Endothelial cell of umbilical vein (primary cell): Measurements from ENCODE around the gene CTU2. TPM values are rescaled to one million over a fixed set of nuclear protein-coding genes. Genes with fewer than 3 reads are reported as not detected.

ENCODE experiments used
- BruUV-seq: library from RNA; stranded (reverse); fragments of 400-500 nt; replicated peaks from 2 replicates; lab custom pipeline; 2021; lab: Mats Ljungman, UMichigan
- CTCF ChIA-PET: fragments of 300-600, 350-600 bp; sonication (Branson Sonifier 250); formaldehyde crosslinking; loops from one replicate; lab custom pipeline; 2021; ENCODE audit warnings: antibody characterized with exemption, inconsistent platforms; lab: Charles Lee
- POLR2A ChIA-PET: fragments of 300-600, 350-600 bp; sonication (Branson Sonifier 250); formaldehyde crosslinking; loops from one replicate; lab custom pipeline; 2021; ENCODE audit warnings: antibody characterized with exemption, inconsistent platforms; lab: Charles Lee
- DNase-seq: peaks from one replicate; pipeline ENCODE4 v3.0.0-alpha.2; 2011; ENCODE audit warnings: low read depth, low spot score
- FAIRE-seq: peaks from 2 replicates; lab custom pipeline; 2011; peaks lifted over from hg19 to GRCh38; lab: Jason Lieb, UNC
- H2AFZ ChIP-seq: 2 replicates; pipeline ENCODE4 v1.6.0; 2012; ENCODE audit warnings: low read depth, low read length, control low read depth, inconsistent platforms
- H3K27ac ChIP-seq: 2 replicates; pipeline ENCODE4 v1.5.1; 2011; ENCODE audit warnings: low read depth, mild to moderate bottlenecking, control low read depth, low read length, moderate library complexity; ENCODE audit not compliant: insufficient read depth
- H3K27me3 ChIP-seq, 2 experiments: 2 replicates each; pipeline versions ENCODE4 v1.6.0 to v1.6.1; 2011; ENCODE audit warnings: low read length in 2 of 2, mixed read lengths in 1 of 2; ENCODE audit not compliant: control insufficient read depth in 2 of 2, insufficient read depth in 2 of 2
- H3K36me3 ChIP-seq, 2 experiments: 2 replicates in 1 of 2; 3 replicates in 1 of 2; pipeline ENCODE4 v1.5.1; 2011; ENCODE audit warnings: low read length in 2 of 2, mild to moderate bottlenecking in 1 of 2, moderate library complexity in 1 of 2; ENCODE audit not compliant: control insufficient read depth in 2 of 2, insufficient read depth in 2 of 2; ENCODE audit errors: extremely low read depth in 1 of 2
- H3K4me1 ChIP-seq: 3 replicates; pipeline ENCODE4 v1.5.1; 2011; ENCODE audit warnings: mild to moderate bottlenecking, low read length; ENCODE audit not compliant: control insufficient read depth, insufficient read depth; ENCODE audit errors: extremely low read depth
- H3K4me2 ChIP-seq: 2 replicates; pipeline ENCODE4 v1.6.1; 2011; ENCODE audit warnings: low read length, control low read depth, mixed read lengths; ENCODE audit not compliant: insufficient read depth
- H3K4me3 ChIP-seq, 3 experiments: fragments of 200-600 bp in 1 of 3; sonication (generic), shearing (Covaris generic) in 1 of 3; replicated peaks in 1 of 3; 2 replicates each; pipeline ENCODE4 v1.5.1; 2011 to 2016; ENCODE audit warnings: control low read depth in 3 of 3, low read length in 3 of 3, mild to moderate bottlenecking in 2 of 3, inconsistent platforms in 1 of 3, low read depth in 1 of 3, moderate library complexity in 1 of 3; ENCODE audit not compliant: insufficient read depth in 1 of 3
- H3K79me2 ChIP-seq: 2 replicates; pipeline ENCODE4 v1.6.0; 2012; ENCODE audit warnings: low read length, inconsistent platforms; ENCODE audit not compliant: control insufficient read depth, insufficient read depth
- H3K9ac ChIP-seq: replicated peaks from 2 replicates; pipeline ENCODE3; 2011; ENCODE audit warnings: low read length, control low read depth; ENCODE audit not compliant: insufficient read depth; ENCODE audit errors: extremely low read depth
- H3K9me1 ChIP-seq: replicated peaks from 3 replicates; pipeline ENCODE4 v1.6.0; 2011; ENCODE audit warnings: mild to moderate bottlenecking, low read length; ENCODE audit not compliant: control insufficient read depth, insufficient read depth; ENCODE audit errors: extremely low read depth
- H3K9me3 ChIP-seq: replicated peaks from 2 replicates; pipeline ENCODE4 v1.5.1; 2012; ENCODE audit warnings: low read length, inconsistent platforms; ENCODE audit not compliant: control insufficient read depth, insufficient read depth
- H4K20me1 ChIP-seq: replicated peaks from 2 replicates; pipeline ENCODE3; 2011; ENCODE audit warnings: mild to moderate bottlenecking, low read length; ENCODE audit not compliant: control insufficient read depth, insufficient read depth; ENCODE audit errors: extremely low read depth
- EZH2 ChIP-seq: IDR thresholded peaks from 2 replicates; pipeline ENCODE4 v1.6.1; 2012; ENCODE audit warnings: borderline replicate concordance, low read depth, mild to moderate bottlenecking, moderate library complexity, low read length, inconsistent platforms; ENCODE audit not compliant: severe bottlenecking
- FOS ChIP-seq: IDR thresholded peaks from 2 replicates; pipeline ENCODE4 v1.6.1; 2011; ENCODE audit warnings: mild to moderate bottlenecking, low read length, moderate library complexity, borderline replicate concordance; ENCODE audit not compliant: insufficient read depth
- GATA2 ChIP-seq: IDR thresholded peaks from 2 replicates; pipeline ENCODE4 v1.7.0; 2011; ENCODE audit warnings: low read depth, mild to moderate bottlenecking, moderate library complexity, mixed read lengths, low read length; ENCODE audit not compliant: insufficient read length, insufficient read depth
- JUN ChIP-seq: IDR thresholded peaks from 2 replicates; pipeline ENCODE4 v1.6.1; 2011; ENCODE audit warnings: borderline replicate concordance, low read depth; ENCODE audit not compliant: insufficient read length, insufficient read depth
- POLR2A ChIP-seq: IDR thresholded peaks from 2 replicates; pipeline ENCODE4 v1.6.1; 2012; ENCODE audit warnings: low read depth, mild to moderate bottlenecking, control low read depth, low read length
- POLR2AphosphoS5 ChIP-seq: IDR thresholded peaks from 2 replicates; pipeline ENCODE4 v1.6.1; 2012; ENCODE audit warnings: low read depth, mild to moderate bottlenecking, control low read depth, low read length, moderate library complexity; ENCODE audit not compliant: insufficient read depth
- dilution Hi-C: fragments of 300-500 bp; cut with MboI; formaldehyde crosslinking; loops from one replicate; pipeline ENCODE4 v1.15.0; 2019; ENCODE audit warnings: low sequenced_read_pairs; ENCODE audit not compliant: extremely low pct_ligation_motif_present
- intact Hi-C: fragments of 100-400 bp; cut with micrococcal nuclease; formaldehyde crosslinking; loops from one replicate; pipeline ENCODE4 v1.10.0; 2022
- polyA plus RNA-seq, 4 experiments: library from polyadenylated mRNA; depleted of rRNA in 3 of 4; stranded (reverse) in 3 of 4; unstranded in 1 of 4; fragments of >200 nt; gene quantifications; 2 replicates each; pipeline versions ENCODE4 v1.2.1 to v1.2.3, GENCODE V29; 2011 to 2012; ENCODE audit warnings: missing spikeins in 1 of 4
- total RNA-seq: library from RNA; stranded (reverse); gene quantifications from 2 replicates; pipeline ENCODE4 v1.2.3, GENCODE V29; 2021
- TF ChIP-seq, protein P1 (sequence below), 2 donors: IDR thresholded peaks; 1 replicate in 1 of 2; 2 replicates in 1 of 2; pipeline ENCODE4 v1.5.1; 2011; ENCODE audit warnings: low read length in 2 of 2, mild to moderate bottlenecking in 2 of 2, moderate library complexity in 2 of 2, control low read depth in 1 of 2, inconsistent platforms in 1 of 2, low read depth in 1 of 2; ENCODE audit not compliant: insufficient read depth in 1 of 2; ENCODE audit errors: extremely low read depth in 1 of 2

Gene CTU2
- total and polyA plus RNA-seq, 2 donors (not counting 3 experiments of a cell fraction or from before 2014, with no cell fraction given), result 26.1 to 33.7 TPM

DNA sequence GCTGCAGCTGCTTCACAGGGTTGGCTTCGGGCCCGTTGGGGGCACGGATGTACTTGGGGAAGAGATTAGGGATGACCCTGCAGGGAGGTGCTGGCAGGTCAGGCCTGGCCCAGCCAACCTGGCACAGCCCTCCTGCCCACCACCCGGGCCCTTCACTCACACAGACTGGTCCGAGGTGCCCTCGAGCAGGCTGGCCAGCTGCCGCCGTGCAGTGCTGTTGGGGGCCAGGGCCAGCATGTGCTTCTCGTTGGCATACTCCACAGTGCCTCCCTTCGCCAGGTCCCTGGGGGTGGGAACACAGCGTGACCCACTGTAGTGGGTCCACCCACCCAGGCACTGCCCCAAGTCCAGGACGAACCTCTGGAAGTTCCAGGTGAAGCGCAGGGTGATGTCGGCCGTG, 9.9 kb downstream of the CTU2 start:
- POLR2A ChIA-PET, result no interaction called here
- no peaks in the 10 kb centered on the region for H4K20me1 ChIP-seq
- H3K9me3 ChIP-seq, result no peaks in the 10 kb centered on the region
- H3K4me1 ChIP-seq, result no peaks in the 10 kb centered on the region
- FAIRE-seq (no peak), DNase-seq (no peak)
- peaks cover 2% of the 10 kb centered on the region for H3K79me2 ChIP-seq
- no peaks in the 10 kb centered on the region for H3K27me3 ChIP-seq
- no peaks in the 10 kb centered on the region for H3K9me1 ChIP-seq
- H3K36me3 ChIP-seq, result peaks cover 22 to 65% of the 10 kb centered on the region in 2 experiments
- H3K9ac ChIP-seq, result no peak overlapping the region
- dilution Hi-C loops, result no loop called here
- H3K4me3 ChIP-seq, result no peak overlapping the region
- TF ChIP-seq JUN, result no peak
- TF ChIP-seq FOS, result no peak
- no peak for TF ChIP-seq POLR2AphosphoS5
- TF ChIP-seq EZH2, result no peak
- no peak for TF ChIP-seq POLR2A
- TF ChIP-seq, protein P1, sequence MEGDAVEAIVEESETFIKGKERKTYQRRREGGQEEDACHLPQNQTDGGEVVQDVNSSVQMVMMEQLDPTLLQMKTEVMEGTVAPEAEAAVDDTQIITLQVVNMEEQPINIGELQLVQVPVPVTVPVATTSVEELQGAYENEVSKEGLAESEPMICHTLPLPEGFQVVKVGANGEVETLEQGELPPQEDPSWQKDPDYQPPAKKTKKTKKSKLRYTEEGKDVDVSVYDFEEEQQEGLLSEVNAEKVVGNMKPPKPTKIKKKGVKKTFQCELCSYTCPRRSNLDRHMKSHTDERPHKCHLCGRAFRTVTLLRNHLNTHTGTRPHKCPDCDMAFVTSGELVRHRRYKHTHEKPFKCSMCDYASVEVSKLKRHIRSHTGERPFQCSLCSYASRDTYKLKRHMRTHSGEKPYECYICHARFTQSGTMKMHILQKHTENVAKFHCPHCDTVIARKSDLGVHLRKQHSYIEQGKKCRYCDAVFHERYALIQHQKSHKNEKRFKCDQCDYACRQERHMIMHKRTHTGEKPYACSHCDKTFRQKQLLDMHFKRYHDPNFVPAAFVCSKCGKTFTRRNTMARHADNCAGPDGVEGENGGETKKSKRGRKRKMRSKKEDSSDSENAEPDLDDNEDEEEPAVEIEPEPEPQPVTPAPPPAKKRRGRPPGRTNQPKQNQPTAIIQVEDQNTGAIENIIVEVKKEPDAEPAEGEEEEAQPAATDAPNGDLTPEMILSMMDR (IDR thresholded peaks at IDR 0.05; ENCODE audit: extremely low read depth in 1 of 2, insufficient read depth in 1 of 2, low read depth in 1 of 2, low read length in 2 of 2), result no peak
- no peak for TF ChIP-seq GATA2
- intact Hi-C loops, result no loop called here
- no peak overlapping the region for H3K27ac ChIP-seq
- no TSS peak for BruUV-seq
- no peak overlapping the region for H3K4me2 ChIP-seq
- no peak overlapping the region for H2AFZ ChIP-seq
- CTCF ChIA-PET, result interaction anchor here (2.2 kb wide), 1 partner anchor 21 kb away, joined by 9 read pairs; no protein-coding TSS in a partner anchor
